Hepatocyte (in vitro differentiated cells): ENCODE data around the gene ATAD2B. TPM values are rescaled to one million over a fixed set of nuclear protein-coding genes. Genes with fewer than 3 reads are reported as not detected.

Source experiments
- DNase-seq: peaks from one replicate; pipeline ENCODE4 v3.0.0-alpha.2; 2016; ENCODE audit warnings: low spot score
- H2AFZ ChIP-seq: fragments of 200-600 bp; sonication (generic); 2 replicates; pipeline ENCODE4 v1.6.0; 2016; ENCODE audit warnings: antibody characterized with exemption, mild to moderate bottlenecking
- H3K27ac ChIP-seq: fragments of 200-600 bp; sonication (generic); 2 replicates; pipeline ENCODE4 v1.5.1; 2016; ENCODE audit warnings: mild to moderate bottlenecking
- H3K27me3 ChIP-seq: fragments of 200-600 bp; sonication (generic); 2 replicates; pipeline ENCODE4 v1.6.1; 2016
- H3K36me3 ChIP-seq: fragments of 200-600 bp; sonication (generic); replicated peaks from 2 replicates; pipeline ENCODE4 v1.5.1; 2016; ENCODE audit warnings: low read depth; ENCODE audit not compliant: insufficient read depth
- H3K4me1 ChIP-seq: fragments of 200-600 bp; sonication (generic); 2 replicates; pipeline ENCODE4 v1.5.1; 2016; ENCODE audit warnings: mild to moderate bottlenecking, moderate library complexity; ENCODE audit not compliant: insufficient read depth
- H3K4me2 ChIP-seq: fragments of 200-600 bp; sonication (generic); 2 replicates; pipeline ENCODE4 v1.6.0; 2016
- H3K4me3 ChIP-seq: fragments of 200-600 bp; sonication (generic); 2 replicates; pipeline ENCODE4 v1.5.1; 2016; ENCODE audit warnings: mild to moderate bottlenecking
- H3K79me2 ChIP-seq: fragments of 200-600 bp; sonication (generic); 2 replicates; pipeline ENCODE4 v1.6.0; 2017; ENCODE audit warnings: mild to moderate bottlenecking
- H3K9me2 ChIP-seq: fragments of 200-600 bp; sonication (generic); replicated peaks from 2 replicates; pipeline ENCODE4 v1.6.0; 2017; ENCODE audit warnings: mild to moderate bottlenecking; ENCODE audit not compliant: insufficient read depth
- H3K9me3 ChIP-seq: fragments of 200-600 bp; sonication (generic); 2 replicates; pipeline ENCODE4 v1.5.1; 2016; ENCODE audit warnings: low read depth, mild to moderate bottlenecking
- H4K20me1 ChIP-seq: fragments of 200-600 bp; sonication (generic); 2 replicates; pipeline ENCODE4 v1.6.0; 2016; ENCODE audit warnings: mild to moderate bottlenecking; ENCODE audit not compliant: insufficient read depth, poor library complexity, severe bottlenecking
- EZH2 ChIP-seq: fragments of 200-600 bp; sonication (generic); IDR thresholded peaks from 2 replicates; pipeline ENCODE4 v1.6.1; 2016; ENCODE audit warnings: antibody characterized with exemption, mild to moderate bottlenecking, borderline replicate concordance
- EZH2phosphoT487 ChIP-seq: fragments of 200-600 bp; sonication (generic); IDR thresholded peaks from one replicate; pipeline ENCODE4 v1.6.1; 2018; ENCODE audit warnings: antibody characterized with exemption, mild to moderate bottlenecking, low read depth, moderate library complexity; ENCODE audit not compliant: unreplicated experiment, severe bottlenecking
- WGBS: methylation state at CpG from one replicate; pipeline ENCODE4 v1.1.6; 2016; ENCODE audit warnings: low lambda C conversion rate; ENCODE audit errors: missing lambda C conversion rate; 5-methylcytosine and 5-hydroxymethylcytosine counted together
- polyA plus RNA-seq: library from polyadenylated mRNA; unstranded; fragments of >200 nt; fragmentation: Nextera tagmentation; extraction: Ambion mirVana; gene quantifications from 2 replicates; pipeline ENCODE4 v1.2.1, GENCODE V29; 2016
- total RNA-seq: library from RNA; depleted of rRNA; stranded (reverse); fragments of >200 nt; gene quantifications from 2 replicates; pipeline ENCODE4 v1.2.3, GENCODE V29; 2014
- TF ChIP-seq, protein P1 (sequence below): fragments of 200-600 bp; sonication (generic); IDR thresholded peaks from 2 replicates; pipeline ENCODE4 v1.5.1; 2016; ENCODE audit warnings: antibody characterized with exemption, mild to moderate bottlenecking; ENCODE audit not compliant: poor library complexity

Gene ATAD2B
- total and polyA plus RNA-seq, 2 experiments from 2014 or later, result 6.1 to 17.1 TPM

- 90% methylated on average over 1 of the region's 1 CpG for WGBS
- H3K27me3 ChIP-seq, result no peaks in the 10 kb centered on the region
- H3K9me3 ChIP-seq, result no peaks in the 10 kb centered on the region
- TF ChIP-seq EZH2phosphoT487 (no peak), EZH2 (no peak)
- TF ChIP-seq, protein P1, sequence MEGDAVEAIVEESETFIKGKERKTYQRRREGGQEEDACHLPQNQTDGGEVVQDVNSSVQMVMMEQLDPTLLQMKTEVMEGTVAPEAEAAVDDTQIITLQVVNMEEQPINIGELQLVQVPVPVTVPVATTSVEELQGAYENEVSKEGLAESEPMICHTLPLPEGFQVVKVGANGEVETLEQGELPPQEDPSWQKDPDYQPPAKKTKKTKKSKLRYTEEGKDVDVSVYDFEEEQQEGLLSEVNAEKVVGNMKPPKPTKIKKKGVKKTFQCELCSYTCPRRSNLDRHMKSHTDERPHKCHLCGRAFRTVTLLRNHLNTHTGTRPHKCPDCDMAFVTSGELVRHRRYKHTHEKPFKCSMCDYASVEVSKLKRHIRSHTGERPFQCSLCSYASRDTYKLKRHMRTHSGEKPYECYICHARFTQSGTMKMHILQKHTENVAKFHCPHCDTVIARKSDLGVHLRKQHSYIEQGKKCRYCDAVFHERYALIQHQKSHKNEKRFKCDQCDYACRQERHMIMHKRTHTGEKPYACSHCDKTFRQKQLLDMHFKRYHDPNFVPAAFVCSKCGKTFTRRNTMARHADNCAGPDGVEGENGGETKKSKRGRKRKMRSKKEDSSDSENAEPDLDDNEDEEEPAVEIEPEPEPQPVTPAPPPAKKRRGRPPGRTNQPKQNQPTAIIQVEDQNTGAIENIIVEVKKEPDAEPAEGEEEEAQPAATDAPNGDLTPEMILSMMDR, result no peak
- DNase-seq, result no peak
- no peaks in the 10 kb centered on the region for H3K4me1 ChIP-seq
- H3K27ac ChIP-seq, result no peak overlapping the region
- no peaks in the 10 kb centered on the region for H3K9me2 ChIP-seq
- no peak overlapping the region for H3K4me3 ChIP-seq
- H3K79me2 ChIP-seq, result no peaks in the 10 kb centered on the region
- H4K20me1 ChIP-seq, result no peaks in the 10 kb centered on the region
- no peaks in the 10 kb centered on the region for H3K36me3 ChIP-seq
- H3K4me2 ChIP-seq, result no peak overlapping the region
- no peak overlapping the region for H2AFZ ChIP-seq
Observed at GRCh38 chr2:23827287-23827686, 99.6 kb downstream of the ATAD2B start.

- 93% methylated on average over 3 of the region's 3 CpGs for WGBS
- H2AFZ ChIP-seq, result no peak overlapping the region
- no peaks in the 10 kb centered on the region for H3K9me3 ChIP-seq
- no peaks in the 10 kb centered on the region for H3K79me2 ChIP-seq
- H3K27ac ChIP-seq, result no peak overlapping the region
- DNase-seq, result no peak
- H3K9me2 ChIP-seq, result no peaks in the 10 kb centered on the region
- H3K36me3 ChIP-seq, result no peaks in the 10 kb centered on the region
- no peak for TF ChIP-seq EZH2phosphoT487
- TF ChIP-seq EZH2, result no peak
- TF ChIP-seq, protein P1, result no peak
- no peak overlapping the region for H3K4me3 ChIP-seq
- no peaks in the 10 kb centered on the region for H3K27me3 ChIP-seq
- no peaks in the 10 kb centered on the region for H4K20me1 ChIP-seq
- H3K4me2 ChIP-seq, result no peak overlapping the region
- no peaks in the 10 kb centered on the region for H3K4me1 ChIP-seq
Observed at GRCh38 chr2:23826771-23827170, 100.2 kb downstream of the ATAD2B start.

- TF ChIP-seq, protein P1, result no peak
- TF ChIP-seq EZH2phosphoT487 (no peak), EZH2 (no peak)
- Histone ChIP-seq H3K27ac (no peak overlapping the region), H3K27me3 (no peaks in the 10 kb centered on the region), H3K4me1 (no peaks in the 10 kb centered on the region), H3K79me2 (no peaks in the 10 kb centered on the region), H3K9me3 (no peaks in the 10 kb centered on the region), H2AFZ (no peak overlapping the region), H3K4me2 (no peak overlapping the region), H3K4me3 (no peak overlapping the region), H3K36me3 (no peaks in the 10 kb centered on the region), H4K20me1 (no peaks in the 10 kb centered on the region), H3K9me2 (no peaks in the 10 kb centered on the region)
- no peak for DNase-seq
- WGBS, result 94% methylated on average over 2 of the region's 2 CpGs
Observed at GRCh38 chr2:23826040-23826439, 100.9 kb downstream of the ATAD2B start.

DNA sequence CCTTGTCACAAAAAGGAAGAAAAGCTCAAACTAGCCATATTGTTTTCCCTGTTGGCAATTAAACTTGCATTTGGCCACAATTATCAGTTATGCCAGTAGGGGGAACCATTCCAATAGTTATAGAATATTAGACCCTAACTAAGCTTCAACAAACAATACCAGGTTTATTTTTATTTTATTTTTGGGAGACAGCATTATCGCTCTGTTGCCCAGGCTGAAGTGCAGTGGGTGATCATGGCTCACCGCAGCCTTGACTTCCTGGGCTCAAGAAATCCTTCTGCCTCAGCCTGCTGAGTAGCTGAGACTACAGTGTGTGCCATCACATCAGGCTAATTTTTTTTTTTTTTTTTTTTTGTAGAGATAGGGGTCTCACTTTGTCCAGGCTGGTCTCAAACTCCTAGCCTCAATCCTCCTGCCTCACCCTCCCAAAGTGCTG, 102.1 kb downstream of the ATAD2B start:
- no peaks in the 10 kb centered on the region for H3K9me2 ChIP-seq
- no peaks in the 10 kb centered on the region for H3K79me2 ChIP-seq
- H2AFZ ChIP-seq, result no peak overlapping the region
- DNase-seq, result peak; percentile 66
- no peaks in the 10 kb centered on the region for H4K20me1 ChIP-seq
- no peaks in the 10 kb centered on the region for H3K4me1 ChIP-seq
- no peaks in the 10 kb centered on the region for H3K9me3 ChIP-seq
- WGBS, result 81% methylated on average over 2 of the region's 2 CpGs
- H3K4me3 ChIP-seq, result no peak overlapping the region
- H3K27ac ChIP-seq, result no peak overlapping the region
- H3K27me3 ChIP-seq, result no peaks in the 10 kb centered on the region
- H3K4me2 ChIP-seq, result no peak overlapping the region
- no peaks in the 10 kb centered on the region for H3K36me3 ChIP-seq
- TF ChIP-seq, protein P1, result peak; percentile 71
- TF ChIP-seq EZH2, result no peak
- TF ChIP-seq EZH2phosphoT487, result no peak
